Hematopoietic multipotent progenitor cell treated with erythropoietin and hydrocortisone succinate and interleukin-3 and kit ligand, for 15 days (in vitro differentiated cells): ENCODE measurements around the gene SIGLEC14.

ENCODE experiments used
- DNase-seq: peaks from one replicate; pipeline ENCODE4 v3.0.0-alpha.2; 2015; ENCODE audit warnings: low spot score

SIGLEC14 gene

GRCh38 chr19:51621178-51621577 lies 25.4 kb downstream of the SIGLEC14 start:
- DNase-seq: no peak

DNA sequence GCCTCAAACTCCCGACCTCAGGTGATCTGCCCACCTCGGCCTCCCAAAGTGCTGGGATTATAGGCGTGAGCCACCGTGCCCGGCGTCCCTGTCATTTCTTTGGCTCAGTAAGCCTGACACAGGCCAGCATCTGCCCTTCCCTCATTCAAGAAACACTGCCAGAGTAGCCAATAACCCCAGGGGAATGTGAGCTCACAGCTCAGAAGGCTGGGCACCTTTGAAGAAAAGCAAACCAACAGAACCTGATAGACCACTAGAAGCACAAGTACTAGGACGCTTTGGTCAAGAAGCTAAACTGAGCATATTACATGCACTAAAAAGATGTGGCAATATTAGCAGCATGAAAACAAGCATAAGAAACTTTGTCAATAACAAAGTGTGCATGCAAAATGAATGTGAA lies 30.6 kb downstream of the SIGLEC14 start:
- no peak for DNase-seq

- DNase-seq: no peak
Observed at GRCh38 chr19:51614789-51615188, 31.8 kb downstream of the SIGLEC14 start.

DNA sequence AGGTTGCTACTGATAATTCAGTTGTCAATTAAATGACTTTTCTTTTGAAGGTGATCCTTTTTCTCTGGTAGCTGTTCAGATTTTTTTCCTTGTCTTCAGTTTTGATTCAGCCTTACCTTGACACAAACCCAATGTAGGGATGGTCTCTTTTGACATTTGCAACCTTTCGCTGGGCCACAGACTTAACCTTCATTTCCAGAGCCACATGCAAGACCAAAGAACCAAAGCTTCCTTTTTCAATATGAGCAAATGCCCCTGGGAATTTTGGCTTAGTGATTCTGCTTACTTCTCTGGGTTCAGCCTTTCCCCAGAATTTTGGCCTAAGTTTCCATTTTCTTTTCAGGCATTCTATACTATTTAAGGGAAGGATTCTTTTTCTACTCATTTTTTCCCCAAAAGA lies 36.0 kb downstream of the SIGLEC14 start:
- no peak for DNase-seq

DNA sequence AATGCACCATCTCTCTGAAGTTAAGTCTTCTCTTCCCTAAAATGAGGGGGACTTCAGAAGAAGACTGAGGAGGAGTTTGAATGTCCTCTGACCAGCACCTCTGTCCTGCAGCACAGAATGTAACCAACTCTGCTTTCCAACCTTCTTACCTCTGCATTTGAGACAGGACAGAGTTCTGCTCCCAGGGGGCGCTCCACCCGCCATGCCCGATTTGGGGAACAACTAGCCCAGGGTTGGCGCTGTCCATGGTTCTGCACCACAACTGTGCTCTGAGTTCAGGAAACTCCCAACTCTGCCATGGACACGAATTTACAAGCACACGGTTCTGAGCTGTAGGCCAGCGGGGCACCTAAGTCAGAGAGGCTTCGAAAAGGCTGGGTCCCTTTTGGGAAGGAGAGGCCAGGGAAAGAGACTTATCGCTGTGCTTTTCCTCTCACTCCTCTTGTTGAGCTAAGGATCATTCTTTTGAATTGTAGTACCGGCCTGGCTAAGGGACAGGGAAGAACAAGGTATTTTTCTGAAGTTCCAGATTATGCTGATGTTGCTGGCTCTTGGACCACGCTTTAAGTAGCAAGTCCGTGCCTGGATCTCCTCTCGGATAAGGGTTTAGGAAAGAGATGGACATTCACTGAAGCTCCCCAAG lies 38.6 kb downstream of the SIGLEC14 start:
- peak; percentile 74 for DNase-seq

DNA sequence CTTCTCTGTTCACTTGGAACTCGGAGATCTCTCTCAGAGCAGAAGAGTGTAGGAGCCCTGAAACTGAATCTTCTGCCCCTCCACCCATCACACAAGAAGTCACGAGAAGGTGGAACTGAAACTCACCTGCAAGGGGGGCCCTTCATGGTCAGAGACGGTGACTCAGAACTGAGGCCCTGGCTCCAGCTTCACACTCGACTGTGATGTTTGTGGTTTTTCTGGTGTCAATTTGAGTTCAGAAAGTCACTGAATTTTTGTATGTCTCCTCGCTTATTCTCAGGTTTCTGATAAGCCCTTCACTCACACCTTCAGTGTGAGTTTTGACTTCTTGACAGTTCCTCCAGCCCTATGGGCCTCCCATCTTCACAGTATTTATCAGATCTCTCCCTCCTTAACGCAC lies 39.5 kb downstream of the SIGLEC14 start:
- DNase-seq: no peak

DNA sequence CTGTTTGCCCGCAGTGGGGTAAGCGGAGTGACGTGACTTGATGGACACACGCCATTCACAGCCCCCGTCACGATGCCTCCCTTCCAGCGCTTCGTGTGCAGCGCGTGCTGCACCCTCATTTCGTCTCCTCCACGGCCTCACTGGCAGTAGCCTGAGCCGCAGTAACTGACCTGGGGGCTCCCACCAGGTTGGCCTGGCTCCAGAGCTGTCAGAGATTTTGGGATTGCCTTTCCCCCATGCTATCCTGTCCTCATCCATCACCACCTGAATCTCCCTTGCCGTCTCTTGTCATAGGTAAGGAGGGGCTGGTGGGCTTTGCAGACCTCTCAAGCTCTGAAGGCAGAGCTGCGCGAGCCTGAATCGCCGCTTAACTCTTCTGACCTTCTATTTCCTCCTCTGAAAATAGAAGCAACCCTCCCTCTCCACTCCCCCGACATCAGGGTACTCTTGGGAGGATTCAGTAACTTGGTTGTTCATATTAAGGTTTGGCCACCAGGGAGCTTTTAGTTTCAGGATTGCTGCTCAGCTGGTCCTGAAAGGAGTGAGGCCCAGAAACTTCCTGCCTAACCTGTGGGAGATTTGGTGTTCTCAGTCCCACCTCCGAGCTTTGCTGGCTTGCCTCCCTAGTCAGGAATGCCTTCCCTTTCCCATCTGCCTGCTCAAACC lies 44.3 kb downstream of the SIGLEC14 start:
- no peak for DNase-seq

DNA sequence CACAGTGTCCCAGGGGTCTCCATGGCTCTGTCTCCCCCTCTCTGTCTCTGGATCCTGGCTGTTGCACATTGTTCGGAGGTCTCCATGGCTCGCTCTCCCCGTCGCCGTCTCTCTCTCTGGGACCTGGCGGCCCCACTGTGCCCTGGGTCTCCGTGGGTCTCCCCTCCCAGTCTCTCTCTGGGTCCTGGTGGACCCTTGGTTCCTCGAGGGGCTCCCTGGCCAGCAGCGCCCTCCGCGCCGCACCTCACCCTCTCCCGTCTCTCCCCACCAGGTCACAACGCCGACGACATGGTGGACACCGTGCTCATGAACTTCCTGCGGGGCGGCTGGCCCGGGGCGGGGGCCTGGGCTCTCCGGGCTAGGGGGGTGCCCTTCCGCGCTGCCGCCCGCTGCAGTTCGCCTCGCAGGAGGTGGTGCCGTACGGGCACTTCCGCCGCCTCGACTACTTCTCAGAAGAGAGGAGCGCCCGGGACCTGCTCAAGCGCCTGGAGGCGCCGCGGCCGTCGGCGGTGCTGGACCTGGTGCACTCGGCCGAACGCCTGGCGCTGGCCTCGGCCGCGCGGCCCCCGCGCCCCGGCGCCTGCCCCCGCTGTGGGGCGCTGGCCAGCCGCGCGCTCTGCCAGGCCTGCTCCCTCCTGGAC lies 45.6 kb downstream of the SIGLEC14 start:
- no peak for DNase-seq

DNA sequence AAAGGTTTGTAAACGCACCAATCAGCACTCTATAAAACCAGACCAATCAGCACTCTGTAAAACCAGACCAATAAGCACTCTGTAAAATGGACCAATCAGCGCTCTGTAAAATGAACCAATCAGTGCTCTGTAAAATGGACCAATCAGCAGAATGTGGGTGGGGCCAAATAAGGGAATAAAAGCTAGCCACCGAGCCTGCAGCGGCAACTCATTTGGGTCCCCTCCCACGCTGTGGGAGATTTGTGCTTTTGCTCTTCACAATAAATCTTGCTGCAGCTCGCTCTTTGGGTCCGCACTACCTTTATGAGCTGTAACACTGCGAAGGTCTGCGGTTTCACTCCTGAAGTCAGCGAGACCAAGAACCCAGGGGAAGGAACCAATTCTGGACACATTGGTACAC lies 47.5 kb downstream of the SIGLEC14 start:
- no peak for DNase-seq

GRCh38 chr19:51598159-51598915 lies 48.3 kb downstream of the SIGLEC14 start:
- DNase-seq: no peak

- DNase-seq: no peak
Observed at GRCh38 chr19:51595190-51596175, 51.1 kb downstream of the SIGLEC14 start.

DNA sequence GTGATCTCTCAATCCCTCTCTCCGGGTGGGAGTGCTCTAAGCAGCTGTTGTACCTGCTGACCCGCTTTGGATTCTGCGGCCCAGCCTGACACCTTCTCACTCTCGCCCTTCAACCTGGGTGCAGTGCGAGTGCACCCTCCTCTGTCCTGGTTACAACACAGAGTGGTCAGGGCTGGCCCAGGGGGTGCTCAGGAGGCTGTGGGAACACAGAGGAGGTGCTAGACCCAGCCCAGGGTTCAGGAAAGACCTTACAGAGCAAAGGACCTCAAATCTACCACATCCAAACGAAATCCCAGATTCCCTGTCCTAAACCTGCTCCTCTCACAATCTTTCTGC lies 51.9 kb downstream of the SIGLEC14 start:
- DNase-seq: no peak

- peak; percentile 96 for DNase-seq
Observed at GRCh38 chr19:51593969-51594773, 52.5 kb downstream of the SIGLEC14 start.

- no peak for DNase-seq
Observed at GRCh38 chr19:51593138-51593890, 53.3 kb downstream of the SIGLEC14 start.
